ENCODE results near the gene TUT4. TPM values are rescaled to one million over a fixed set of nuclear protein-coding genes. Genes with fewer than 3 reads are reported as not detected.

Gene TUT4
- total and polyA plus RNA-seq, 2 donors (not counting 1 experiment from before 2014, with no cell fraction given), result 29.3 to 37.5 TPM

DNA sequence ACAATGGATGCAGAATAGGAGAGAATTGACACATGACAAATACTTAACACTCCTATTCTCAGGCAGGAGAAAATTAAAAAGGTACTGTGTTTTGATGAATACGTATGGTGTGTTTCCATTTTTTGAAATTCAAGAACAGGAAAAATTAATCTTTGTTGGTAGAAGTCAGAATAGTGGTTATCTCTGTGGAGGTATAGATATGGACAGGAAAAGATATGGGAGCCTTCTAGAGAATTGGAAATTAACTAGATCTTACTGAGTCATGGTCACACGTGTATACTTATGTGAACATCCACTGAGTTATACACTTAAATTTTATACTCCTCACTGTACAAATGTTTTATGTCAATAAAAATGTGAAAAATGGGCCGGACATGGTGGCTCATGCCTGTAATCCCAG lies 9.9 kb upstream of the TUT4 start:
- H3K27ac ChIP-seq (ENCODE audit: insufficient read depth, low read length), result no peak overlapping the region
- H3K4me2 ChIP-seq (ENCODE audit: extremely low read depth, insufficient read depth, low read length), result no peak overlapping the region
- no peaks in the 10 kb centered on the region for H3K36me3 ChIP-seq (ENCODE audit: control insufficient read depth, insufficient read depth, low read length)
- H3K27me3 ChIP-seq (ENCODE audit: control insufficient read depth, insufficient read depth, low read length), result peaks cover 1% of the 10 kb centered on the region
- no peaks in the 10 kb centered on the region for H3K79me2 ChIP-seq (ENCODE audit: control insufficient read depth, insufficient read depth, low read length)
- H3K4me3 ChIP-seq (replicated peaks in 1 of 4; ENCODE audit: control extremely low read depth in 1 of 4, insufficient read depth in 1 of 4, low read depth in 3 of 4, low read length in 4 of 4), result no peak overlapping the region
- TF ChIP-seq, protein P1, sequence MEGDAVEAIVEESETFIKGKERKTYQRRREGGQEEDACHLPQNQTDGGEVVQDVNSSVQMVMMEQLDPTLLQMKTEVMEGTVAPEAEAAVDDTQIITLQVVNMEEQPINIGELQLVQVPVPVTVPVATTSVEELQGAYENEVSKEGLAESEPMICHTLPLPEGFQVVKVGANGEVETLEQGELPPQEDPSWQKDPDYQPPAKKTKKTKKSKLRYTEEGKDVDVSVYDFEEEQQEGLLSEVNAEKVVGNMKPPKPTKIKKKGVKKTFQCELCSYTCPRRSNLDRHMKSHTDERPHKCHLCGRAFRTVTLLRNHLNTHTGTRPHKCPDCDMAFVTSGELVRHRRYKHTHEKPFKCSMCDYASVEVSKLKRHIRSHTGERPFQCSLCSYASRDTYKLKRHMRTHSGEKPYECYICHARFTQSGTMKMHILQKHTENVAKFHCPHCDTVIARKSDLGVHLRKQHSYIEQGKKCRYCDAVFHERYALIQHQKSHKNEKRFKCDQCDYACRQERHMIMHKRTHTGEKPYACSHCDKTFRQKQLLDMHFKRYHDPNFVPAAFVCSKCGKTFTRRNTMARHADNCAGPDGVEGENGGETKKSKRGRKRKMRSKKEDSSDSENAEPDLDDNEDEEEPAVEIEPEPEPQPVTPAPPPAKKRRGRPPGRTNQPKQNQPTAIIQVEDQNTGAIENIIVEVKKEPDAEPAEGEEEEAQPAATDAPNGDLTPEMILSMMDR (conservative IDR thresholded peaks at IDR 0.05 in 1 of 2, IDR thresholded peaks at IDR 0.05 in 1 of 2; ENCODE audit: low read depth in 1 of 2, low read length in 2 of 2), result no peak
- TF ChIP-seq EZH2 (IDR thresholded peaks at IDR 0.05; ENCODE audit: low read length, missing control alignments), result no peak
- no peak overlapping the region for H3K9ac ChIP-seq (ENCODE audit: insufficient read depth, low read length)
- no peaks in the 10 kb centered on the region for H3K4me1 ChIP-seq (ENCODE audit: control insufficient read depth, extremely low read depth, insufficient read depth, low read length)
- no peak overlapping the region for H2AFZ ChIP-seq (ENCODE audit: low read length)
- DNase-seq (ENCODE audit: low read depth in 2 of 2), result no peak
- H4K20me1 ChIP-seq (ENCODE audit: control insufficient read depth, extremely low read depth, insufficient read depth, low read length), result no peaks in the 10 kb centered on the region
- H3K9me3 ChIP-seq (ENCODE audit: control insufficient read depth, insufficient read depth, low read depth, low read length), result no peaks in the 10 kb centered on the region

DNA sequence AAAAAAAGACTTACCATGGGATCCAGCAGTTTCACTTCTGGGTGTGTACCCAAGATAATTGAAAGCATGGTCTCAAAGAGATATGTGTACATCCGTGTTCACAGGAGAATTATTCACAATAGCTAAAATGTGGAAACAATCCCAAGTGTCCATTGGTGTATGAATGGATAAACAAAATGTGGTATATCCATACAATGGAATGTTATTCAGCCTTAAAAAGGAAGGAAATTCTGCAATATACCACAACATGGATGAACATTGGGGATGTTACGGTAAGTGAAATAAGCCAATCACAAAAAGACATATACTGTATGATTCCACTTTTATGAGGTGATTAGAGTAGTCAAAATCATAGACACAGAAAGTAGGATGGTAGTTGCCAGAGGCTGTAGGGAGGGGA lies 7.0 kb upstream of the TUT4 start:
- Histone ChIP-seq H3K4me3 (replicated peaks in 1 of 4; ENCODE audit: control extremely low read depth in 1 of 4, insufficient read depth in 1 of 4, low read depth in 3 of 4, low read length in 4 of 4) (no peak overlapping the region), H3K36me3 (ENCODE audit: control insufficient read depth, insufficient read depth, low read length) (no peaks in the 10 kb centered on the region), H3K9ac (ENCODE audit: insufficient read depth, low read length) (no peak overlapping the region), H3K27me3 (ENCODE audit: control insufficient read depth, insufficient read depth, low read length) (no peaks in the 10 kb centered on the region), H3K27ac (ENCODE audit: insufficient read depth, low read length) (no peak overlapping the region), H4K20me1 (ENCODE audit: control insufficient read depth, extremely low read depth, insufficient read depth, low read length) (no peaks in the 10 kb centered on the region), H3K4me2 (ENCODE audit: extremely low read depth, insufficient read depth, low read length) (no peak overlapping the region), H3K9me3 (ENCODE audit: control insufficient read depth, insufficient read depth, low read depth, low read length) (no peaks in the 10 kb centered on the region), H2AFZ (ENCODE audit: low read length) (no peak overlapping the region), H3K4me1 (ENCODE audit: control insufficient read depth, extremely low read depth, insufficient read depth, low read length) (no peaks in the 10 kb centered on the region), H3K79me2 (ENCODE audit: control insufficient read depth, insufficient read depth, low read length) (no peaks in the 10 kb centered on the region)
- no peak for DNase-seq (ENCODE audit: low read depth in 2 of 2)
- TF ChIP-seq, protein P1 (conservative IDR thresholded peaks at IDR 0.05 in 1 of 2, IDR thresholded peaks at IDR 0.05 in 1 of 2; ENCODE audit: low read depth in 1 of 2, low read length in 2 of 2), result no peak
- no peak for TF ChIP-seq EZH2 (IDR thresholded peaks at IDR 0.05; ENCODE audit: low read length, missing control alignments)

DNA sequence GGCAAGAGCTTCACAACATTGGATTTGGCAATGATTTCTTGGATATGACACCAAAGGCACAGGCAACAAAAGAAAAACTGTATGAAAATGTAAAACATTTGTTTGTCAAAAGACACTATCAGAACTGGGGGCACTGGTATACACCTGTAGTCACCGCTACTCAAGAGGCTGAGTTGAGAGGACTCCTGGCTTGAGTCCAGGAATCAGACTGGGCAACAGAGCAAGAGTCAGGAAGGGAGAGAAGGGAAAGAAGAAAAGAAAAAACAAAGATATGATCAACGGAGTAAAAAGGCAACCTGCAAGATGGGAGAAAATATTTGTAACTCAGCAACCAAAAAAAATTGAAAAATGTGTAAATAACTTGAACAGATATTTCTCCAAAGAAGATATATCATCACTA lies 6.0 kb upstream of the TUT4 start:
- Histone ChIP-seq H3K4me2 (ENCODE audit: extremely low read depth, insufficient read depth, low read length) (no peak overlapping the region), H3K9ac (ENCODE audit: insufficient read depth, low read length) (no peak overlapping the region), H3K79me2 (ENCODE audit: control insufficient read depth, insufficient read depth, low read length) (no peaks in the 10 kb centered on the region)

More for the DNA sequence above, 6.0 kb upstream of the TUT4 start:
- Histone ChIP-seq H2AFZ (ENCODE audit: low read length) (no peak overlapping the region), H3K4me1 (ENCODE audit: control insufficient read depth, extremely low read depth, insufficient read depth, low read length) (no peaks in the 10 kb centered on the region), H3K27me3 (ENCODE audit: control insufficient read depth, insufficient read depth, low read length) (no peaks in the 10 kb centered on the region), H3K9me3 (ENCODE audit: control insufficient read depth, insufficient read depth, low read depth, low read length) (no peaks in the 10 kb centered on the region), H4K20me1 (ENCODE audit: control insufficient read depth, extremely low read depth, insufficient read depth, low read length) (no peaks in the 10 kb centered on the region), H3K4me3 (replicated peaks in 1 of 4; ENCODE audit: control extremely low read depth in 1 of 4, insufficient read depth in 1 of 4, low read depth in 3 of 4, low read length in 4 of 4) (no peak overlapping the region), H3K36me3 (ENCODE audit: control insufficient read depth, insufficient read depth, low read length) (no peaks in the 10 kb centered on the region), H3K27ac (ENCODE audit: insufficient read depth, low read length) (no peak overlapping the region)
- no peak for DNase-seq (ENCODE audit: low read depth in 2 of 2)
- TF ChIP-seq, protein P1 (conservative IDR thresholded peaks at IDR 0.05 in 1 of 2, IDR thresholded peaks at IDR 0.05 in 1 of 2; ENCODE audit: low read depth in 1 of 2, low read length in 2 of 2), result no peak
- TF ChIP-seq EZH2 (IDR thresholded peaks at IDR 0.05; ENCODE audit: low read length, missing control alignments), result no peak
